ENCODE measurements around the gene C21orf91.

- TF ChIP-seq NONO (IDR thresholded peaks at IDR 0.05; ENCODE audit: low read depth in 2 of 2, low read length in 1 of 2): no peak
- no peak for TF ChIP-seq POLR2AphosphoS2 (IDR thresholded peaks at IDR 0.05; ENCODE audit: low read length)
- TF ChIP-seq ZBTB40 (IDR thresholded peaks at IDR 0.05): no peak
- TF ChIP-seq ZBTB40 (CRISPR knock-in tag; IDR thresholded peaks at IDR 0.05): no peak
- no peak for TF ChIP-seq SIX5 (IDR thresholded peaks at IDR 0.05; ENCODE audit: borderline replicate concordance in 1 of 2, insufficient read depth in 1 of 2, low read depth in 1 of 2, low read length in 2 of 2)
- no peak for TF ChIP-seq CBX3 (IDR thresholded peaks at IDR 0.05; ENCODE audit: borderline replicate concordance in 1 of 2, low read length in 2 of 2)
Observed at GRCh38 chr21:17759511-17760178, 59.5 kb downstream of the C21orf91 start.
